HG03442 (cell line): ENCODE results near the gene PPP6R3.

Experiments
- ATAC-seq: cut with Tn5 transposase; IDR thresholded peaks from one replicate; pipeline ENCODE4 v1.9.1; 2021; ENCODE audit warnings: mild to moderate bottlenecking, moderate library complexity; ENCODE audit not compliant: unreplicated experiment

The PPP6R3 gene

DNA sequence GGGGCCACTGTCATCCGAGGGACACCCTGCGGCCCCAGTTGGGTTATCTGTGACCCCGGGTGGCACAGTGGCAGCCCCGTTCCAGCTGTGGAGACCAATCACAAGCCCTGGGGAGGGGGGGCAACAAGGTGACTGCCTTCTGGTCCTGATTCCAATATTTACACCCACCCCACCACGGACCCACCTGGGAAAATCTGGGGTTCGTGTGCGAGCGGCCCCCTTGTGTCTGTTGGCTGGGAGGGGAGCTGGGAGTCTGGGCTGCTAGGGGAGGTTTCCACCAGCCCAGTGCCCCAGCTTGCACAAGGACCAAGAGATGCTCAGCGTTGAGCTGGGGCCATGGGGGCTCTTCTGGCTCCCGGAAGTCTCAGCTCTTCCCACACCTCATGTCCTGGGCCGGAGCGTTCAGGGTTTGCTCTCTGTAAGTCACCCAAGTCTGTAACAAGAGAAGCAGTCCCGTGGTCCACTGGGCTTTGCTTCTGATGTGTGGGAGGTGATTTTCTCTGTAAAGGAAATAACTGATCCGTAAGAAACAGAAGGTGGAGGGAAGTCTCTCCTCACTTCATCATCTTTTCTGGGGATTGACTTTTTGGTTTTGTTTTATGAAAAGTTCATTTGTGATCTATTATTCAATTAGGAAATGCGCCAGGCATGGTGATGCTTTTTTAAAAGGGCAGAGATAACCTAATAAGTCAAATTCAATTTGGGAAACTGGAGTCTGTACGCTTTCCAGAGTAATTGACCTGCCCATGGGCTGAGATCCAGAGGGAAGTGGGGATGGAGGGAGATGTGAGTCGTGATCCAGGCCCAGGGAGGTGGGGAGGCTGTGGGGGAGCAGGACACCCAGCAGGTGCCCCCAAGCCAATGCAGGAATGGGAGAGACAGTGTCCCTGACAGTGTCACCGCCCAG is 201.4 kb downstream of the PPP6R3 start:
- no peak for ATAC-seq

DNA sequence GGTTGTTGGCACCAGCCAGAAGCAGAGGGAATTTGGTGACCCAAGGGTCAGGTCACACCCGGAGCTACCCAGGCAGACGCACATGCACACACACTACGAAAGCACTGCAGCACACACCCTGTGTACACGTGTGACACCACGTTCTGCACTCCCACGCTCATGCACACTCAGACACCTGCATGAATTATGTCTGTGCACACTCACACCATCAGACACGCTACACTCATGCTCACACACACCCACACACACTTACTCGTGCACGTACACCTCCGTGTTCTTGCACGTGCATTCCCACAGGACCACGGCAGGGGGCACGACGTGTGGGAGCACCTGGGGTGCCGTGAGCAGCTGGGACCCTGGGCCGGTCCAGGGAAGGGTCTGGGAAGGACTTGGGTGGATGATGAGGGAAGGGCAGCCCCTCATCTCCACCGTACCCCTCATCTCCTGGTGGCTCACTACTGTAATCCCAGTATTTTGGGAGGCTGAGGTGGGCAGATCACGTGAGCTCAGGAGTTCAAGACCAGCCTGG is 203.0 kb downstream of the PPP6R3 start:
- no peak for ATAC-seq

DNA sequence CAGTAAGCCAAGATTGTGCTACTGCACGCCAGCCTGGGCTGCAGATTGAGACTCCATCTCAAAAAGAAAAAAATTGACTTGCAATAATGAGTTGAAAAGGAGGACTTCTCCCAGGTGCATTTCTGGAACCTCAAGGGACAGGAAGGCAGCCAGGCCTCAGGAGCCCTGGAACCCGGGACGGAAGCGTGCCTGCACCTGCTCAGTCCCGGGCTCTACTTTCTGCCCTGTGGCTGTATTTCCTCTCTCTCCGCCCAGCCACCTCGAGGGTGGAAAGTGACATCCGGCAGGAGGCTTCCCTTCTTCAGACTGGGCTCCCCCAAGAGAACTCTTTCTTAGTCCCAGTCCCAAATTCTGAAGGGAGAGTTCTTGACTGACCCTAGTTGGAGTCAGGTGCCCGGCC is 203.6 kb downstream of the PPP6R3 start:
- ATAC-seq = no peak

DNA sequence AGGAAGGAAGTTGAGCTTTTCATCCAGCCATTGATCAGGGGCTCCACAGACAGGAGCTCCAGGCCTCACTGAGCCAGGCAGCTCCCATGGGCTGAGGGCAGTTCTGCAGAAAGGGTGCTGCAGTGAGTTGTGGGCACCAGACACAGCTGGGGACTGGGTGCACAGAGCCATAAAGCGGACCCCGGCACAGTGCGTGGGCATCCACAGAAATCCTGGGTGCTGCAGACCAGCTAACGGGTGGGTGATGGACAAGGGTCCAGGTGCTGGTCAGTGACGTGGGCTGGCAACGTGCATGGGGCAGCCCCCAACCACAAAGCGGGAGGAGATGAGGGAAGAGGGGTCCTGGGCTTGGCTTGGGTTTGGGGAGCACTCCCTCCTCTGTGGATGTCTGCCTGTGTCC is 204.4 kb downstream of the PPP6R3 start:
- no peak for ATAC-seq
